DOHH2 (cell line): Measurements from ENCODE around the gene CACNA1E.

ENCODE experiments used
- H3F3A ChIP-seq: fragments of 200-600 bp; sonication (generic), shearing (Covaris generic); 2 replicates; pipeline ENCODE4 v1.6.0; 2016; ENCODE audit warnings: antibody characterized with exemption, mild to moderate bottlenecking; ENCODE audit not compliant: control insufficient read depth, insufficient read depth
- H3K27ac ChIP-seq: fragments of 200-600 bp; sonication (generic); 2 replicates; pipeline ENCODE4 v1.5.1; 2014; ENCODE audit warnings: low read depth, mild to moderate bottlenecking, low read length, moderate library complexity
- H3K27me3 ChIP-seq: fragments of 200-600 bp; sonication (generic); 2 replicates; pipeline ENCODE4 v1.6.1; 2014; ENCODE audit warnings: mild to moderate bottlenecking, low read length, mixed read lengths; ENCODE audit not compliant: control insufficient read depth
- H3K36me3 ChIP-seq: fragments of 200-600 bp; sonication (generic); 2 replicates; pipeline ENCODE4 v1.6.1; 2014; ENCODE audit warnings: mild to moderate bottlenecking, low read length, moderate library complexity, mixed read lengths; ENCODE audit not compliant: control insufficient read depth
- H3K4me1 ChIP-seq: fragments of 200-600 bp; sonication (generic); 2 replicates; pipeline ENCODE4 v1.6.1; 2014; ENCODE audit warnings: mild to moderate bottlenecking, low read length, mixed read lengths; ENCODE audit not compliant: control insufficient read depth
- H3K4me2 ChIP-seq: fragments of 200-600 bp; sonication (generic); 2 replicates; pipeline ENCODE4 v1.6.0; 2014; ENCODE audit warnings: mild to moderate bottlenecking, low read length, moderate library complexity
- H3K4me3 ChIP-seq: fragments of 200-600 bp; sonication (generic); 2 replicates; pipeline ENCODE4 v1.5.1; 2014; ENCODE audit warnings: mild to moderate bottlenecking, low read length, mixed read lengths
- H3K79me2 ChIP-seq: fragments of 200-600 bp; sonication (generic); 2 replicates; pipeline ENCODE4 v1.6.1; 2014; ENCODE audit warnings: mild to moderate bottlenecking, low read length, mixed read lengths; ENCODE audit not compliant: control insufficient read depth
- H3K9me2 ChIP-seq: fragments of 200-600 bp; sonication (generic); replicated peaks from 2 replicates; pipeline ENCODE4 v1.6.1; 2014; ENCODE audit warnings: mild to moderate bottlenecking, low read length, mixed read lengths; ENCODE audit not compliant: control insufficient read depth
- H3K9me3 ChIP-seq: fragments of 200-600 bp; sonication (generic); 2 replicates; pipeline ENCODE4 v1.6.1; 2014; ENCODE audit warnings: antibody characterized with exemption, low read length, mixed read lengths; ENCODE audit not compliant: control insufficient read depth, insufficient read depth
- H4K20me1 ChIP-seq: fragments of 200-600 bp; sonication (generic); 2 replicates; pipeline ENCODE4 v1.6.0; 2014; ENCODE audit warnings: low read depth, mild to moderate bottlenecking, antibody characterized with exemption, low read length, moderate library complexity; ENCODE audit not compliant: control insufficient read depth, insufficient read depth
- EZH2phosphoT487 ChIP-seq: fragments of 200-600 bp; sonication (generic); IDR thresholded peaks from 2 replicates; pipeline ENCODE4 v1.6.1; 2017; ENCODE audit warnings: borderline replicate concordance, mild to moderate bottlenecking, antibody characterized with exemption, low read length, moderate library complexity, mixed read lengths
- TF ChIP-seq, protein P1 (sequence below): fragments of 200-600 bp; sonication (generic); IDR thresholded peaks from one replicate; pipeline ENCODE4 v1.5.1; 2014; ENCODE audit warnings: antibody characterized with exemption, mild to moderate bottlenecking, low read depth, low read length; ENCODE audit not compliant: poor library complexity, severe bottlenecking

Gene CACNA1E

DNA sequence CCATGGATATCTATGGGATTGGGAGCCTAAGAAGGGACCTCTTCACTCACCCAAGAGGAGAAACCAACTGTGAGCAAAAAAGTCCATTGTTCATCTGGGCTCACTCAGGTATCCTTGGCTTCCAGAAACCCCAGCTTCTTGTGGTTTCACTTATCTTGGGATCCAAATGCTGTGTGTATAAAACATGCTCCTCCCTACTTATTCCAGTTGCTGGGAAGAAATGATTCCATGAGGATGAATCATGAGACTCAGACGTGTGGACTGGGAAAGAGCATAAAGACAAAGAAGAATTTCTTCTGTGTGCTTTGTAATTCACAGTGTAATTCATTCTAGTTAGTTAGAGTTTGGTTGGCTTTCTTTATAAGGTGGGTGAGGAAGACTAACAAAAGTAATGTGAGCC, 294.5 kb downstream of the CACNA1E start:
- Histone ChIP-seq H3K79me2 (no peaks in the 10 kb centered on the region), H3K4me1 (no peaks in the 10 kb centered on the region), H3K9me2 (no peaks in the 10 kb centered on the region), H3K4me2 (no peak overlapping the region), H3F3A (no peaks in the 10 kb centered on the region), H3K27ac (no peak overlapping the region), H3K36me3 (no peaks in the 10 kb centered on the region), H3K27me3 (no peaks in the 10 kb centered on the region), H3K9me3 (no peaks in the 10 kb centered on the region), H4K20me1 (no peaks in the 10 kb centered on the region), H3K4me3 (no peak overlapping the region)
- no peak for TF ChIP-seq EZH2phosphoT487
- TF ChIP-seq, protein P1, sequence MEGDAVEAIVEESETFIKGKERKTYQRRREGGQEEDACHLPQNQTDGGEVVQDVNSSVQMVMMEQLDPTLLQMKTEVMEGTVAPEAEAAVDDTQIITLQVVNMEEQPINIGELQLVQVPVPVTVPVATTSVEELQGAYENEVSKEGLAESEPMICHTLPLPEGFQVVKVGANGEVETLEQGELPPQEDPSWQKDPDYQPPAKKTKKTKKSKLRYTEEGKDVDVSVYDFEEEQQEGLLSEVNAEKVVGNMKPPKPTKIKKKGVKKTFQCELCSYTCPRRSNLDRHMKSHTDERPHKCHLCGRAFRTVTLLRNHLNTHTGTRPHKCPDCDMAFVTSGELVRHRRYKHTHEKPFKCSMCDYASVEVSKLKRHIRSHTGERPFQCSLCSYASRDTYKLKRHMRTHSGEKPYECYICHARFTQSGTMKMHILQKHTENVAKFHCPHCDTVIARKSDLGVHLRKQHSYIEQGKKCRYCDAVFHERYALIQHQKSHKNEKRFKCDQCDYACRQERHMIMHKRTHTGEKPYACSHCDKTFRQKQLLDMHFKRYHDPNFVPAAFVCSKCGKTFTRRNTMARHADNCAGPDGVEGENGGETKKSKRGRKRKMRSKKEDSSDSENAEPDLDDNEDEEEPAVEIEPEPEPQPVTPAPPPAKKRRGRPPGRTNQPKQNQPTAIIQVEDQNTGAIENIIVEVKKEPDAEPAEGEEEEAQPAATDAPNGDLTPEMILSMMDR, result no peak

DNA sequence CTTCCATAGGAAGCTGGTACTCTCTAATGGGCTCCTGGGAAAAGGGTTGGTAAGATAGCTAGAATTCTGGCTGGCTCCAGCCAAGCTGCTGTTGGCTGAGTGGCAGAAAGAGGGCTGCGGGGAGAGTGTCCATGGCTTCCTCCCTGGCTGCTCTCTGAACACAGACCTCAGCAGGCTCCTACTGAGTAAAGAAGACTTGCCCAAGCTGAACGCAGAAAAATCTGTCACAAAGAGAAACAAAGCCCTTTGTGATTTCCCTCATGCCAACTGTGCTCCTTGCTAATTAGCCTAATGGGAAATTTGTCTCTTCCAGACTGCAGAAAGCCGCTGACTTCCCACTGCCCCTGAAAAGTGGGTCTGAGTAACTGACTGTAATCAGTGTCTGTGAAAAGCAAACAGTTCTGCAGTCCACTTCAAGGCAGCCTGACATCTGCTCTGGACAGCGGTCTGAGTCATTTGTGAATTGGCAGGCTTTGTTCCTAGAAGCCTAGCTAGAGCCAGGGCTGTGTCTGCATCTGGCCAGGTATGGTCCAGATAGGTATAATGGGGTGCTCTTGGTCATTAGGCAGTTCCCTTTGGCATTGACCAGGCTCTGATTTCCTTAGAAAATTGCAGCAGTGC, 295.4 kb downstream of the CACNA1E start:
- TF ChIP-seq, protein P1, result no peak
- TF ChIP-seq EZH2phosphoT487, result no peak

DNA sequence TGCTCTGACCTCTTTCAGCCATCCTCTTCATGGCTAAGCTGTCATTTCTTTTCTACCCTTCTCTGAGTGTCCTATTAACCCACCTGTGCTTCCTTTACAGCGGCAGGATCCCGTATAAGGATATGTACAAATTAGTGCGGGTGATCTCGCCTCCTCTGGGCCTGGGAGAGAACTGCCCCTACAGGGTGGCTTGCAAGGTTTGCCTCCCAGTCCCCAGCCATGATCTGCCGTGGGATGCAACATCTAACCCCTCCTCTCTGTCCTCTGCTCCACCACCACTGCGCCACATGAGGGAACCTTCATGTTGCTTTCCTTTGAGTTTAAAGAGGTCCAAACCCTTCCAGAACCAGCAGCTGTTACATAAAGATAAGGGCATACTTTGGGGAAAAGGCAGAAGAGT, 296.0 kb downstream of the CACNA1E start:
- H3K9me3 ChIP-seq, result no peaks in the 10 kb centered on the region
- no peaks in the 10 kb centered on the region for H3K9me2 ChIP-seq
- no peaks in the 10 kb centered on the region for H3F3A ChIP-seq
- no peaks in the 10 kb centered on the region for H4K20me1 ChIP-seq
- H3K4me3 ChIP-seq, result no peak overlapping the region
- TF ChIP-seq EZH2phosphoT487, result no peak
- TF ChIP-seq, protein P1, result no peak
- no peak overlapping the region for H3K4me2 ChIP-seq
- no peaks in the 10 kb centered on the region for H3K79me2 ChIP-seq
- no peak overlapping the region for H3K27ac ChIP-seq
- no peaks in the 10 kb centered on the region for H3K36me3 ChIP-seq
- H3K27me3 ChIP-seq, result no peaks in the 10 kb centered on the region
- no peaks in the 10 kb centered on the region for H3K4me1 ChIP-seq

More for the DNA sequence above, 295.4 kb downstream of the CACNA1E start:
- Histone ChIP-seq H3K27ac (no peak overlapping the region), H3K36me3 (no peaks in the 10 kb centered on the region), H3K4me2 (no peak overlapping the region), H3K79me2 (no peaks in the 10 kb centered on the region), H3K27me3 (no peaks in the 10 kb centered on the region), H4K20me1 (no peaks in the 10 kb centered on the region), H3K4me1 (no peaks in the 10 kb centered on the region), H3K4me3 (no peak overlapping the region), H3K9me2 (no peaks in the 10 kb centered on the region), H3F3A (no peaks in the 10 kb centered on the region), H3K9me3 (no peaks in the 10 kb centered on the region)
